ENCODE data around the gene RNASET2.

DNA sequence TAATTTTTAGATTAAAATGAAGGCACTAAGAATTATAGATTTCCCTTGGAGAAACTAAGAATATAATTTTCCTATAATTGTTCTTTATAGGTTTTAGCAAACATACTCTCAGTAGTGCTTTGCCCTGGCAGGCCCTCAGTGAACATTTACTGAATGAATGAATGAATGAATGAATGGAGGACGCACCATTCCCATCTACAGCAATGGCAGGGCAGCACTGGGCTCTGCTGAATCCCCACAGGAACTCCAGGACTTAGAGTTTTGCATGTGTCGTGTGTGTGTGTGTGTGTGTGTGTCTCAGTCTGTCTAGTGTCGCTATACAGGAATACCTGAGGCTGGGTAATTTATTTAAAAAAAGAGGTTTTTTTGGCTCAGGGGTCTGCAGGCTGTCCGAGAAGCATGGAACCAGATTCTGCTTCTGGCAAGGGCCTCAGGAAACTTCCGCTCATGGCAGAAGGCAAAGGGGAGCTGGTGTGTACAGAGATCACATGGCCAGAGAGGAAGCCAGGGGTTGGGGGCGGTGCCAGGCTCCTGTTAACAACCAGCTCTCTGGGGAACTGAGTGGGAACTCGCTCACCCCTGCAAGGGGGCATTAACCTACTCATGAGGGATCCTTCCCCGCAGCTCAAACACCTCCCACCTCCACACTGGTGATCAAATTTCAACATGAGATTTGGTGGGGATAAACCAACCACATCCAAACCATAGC lies 20.1 kb downstream of the RNASET2 start:
- TF ChIP-seq, protein P1, sequence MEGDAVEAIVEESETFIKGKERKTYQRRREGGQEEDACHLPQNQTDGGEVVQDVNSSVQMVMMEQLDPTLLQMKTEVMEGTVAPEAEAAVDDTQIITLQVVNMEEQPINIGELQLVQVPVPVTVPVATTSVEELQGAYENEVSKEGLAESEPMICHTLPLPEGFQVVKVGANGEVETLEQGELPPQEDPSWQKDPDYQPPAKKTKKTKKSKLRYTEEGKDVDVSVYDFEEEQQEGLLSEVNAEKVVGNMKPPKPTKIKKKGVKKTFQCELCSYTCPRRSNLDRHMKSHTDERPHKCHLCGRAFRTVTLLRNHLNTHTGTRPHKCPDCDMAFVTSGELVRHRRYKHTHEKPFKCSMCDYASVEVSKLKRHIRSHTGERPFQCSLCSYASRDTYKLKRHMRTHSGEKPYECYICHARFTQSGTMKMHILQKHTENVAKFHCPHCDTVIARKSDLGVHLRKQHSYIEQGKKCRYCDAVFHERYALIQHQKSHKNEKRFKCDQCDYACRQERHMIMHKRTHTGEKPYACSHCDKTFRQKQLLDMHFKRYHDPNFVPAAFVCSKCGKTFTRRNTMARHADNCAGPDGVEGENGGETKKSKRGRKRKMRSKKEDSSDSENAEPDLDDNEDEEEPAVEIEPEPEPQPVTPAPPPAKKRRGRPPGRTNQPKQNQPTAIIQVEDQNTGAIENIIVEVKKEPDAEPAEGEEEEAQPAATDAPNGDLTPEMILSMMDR (conservative IDR thresholded peaks at IDR 0.05 in 1 of 2, IDR thresholded peaks at IDR 0.05 in 1 of 2; ENCODE audit: low read depth in 1 of 2, low read length in 2 of 2) = no peak
- TF ChIP-seq EZH2 (IDR thresholded peaks at IDR 0.05; ENCODE audit: low read length, missing control alignments) = no peak
